Esophagus squamous epithelium (tissue), 5 donors: ENCODE measurements around the gene TMEM271. TPM values are rescaled to one million over a fixed set of nuclear protein-coding genes. Genes with fewer than 3 reads are reported as not detected.
"Not testable (repeated sequence)": the region's sequence is repeated elsewhere in the genome, so short reads cannot be mapped to it uniquely, and the experiment has no call there.

ENCODE experiments used
- DNase-seq: peaks from one replicate; lab custom pipeline; 2025; lab: John Stamatoyannopoulos, UW
- H3K27ac ChIP-seq, 4 donors: fragments of 200-600 bp; sonication (generic); one replicate each; pipeline ENCODE4 v1.5.1; 2016 to 2019; ENCODE audit warnings: mild to moderate bottlenecking in 1 of 4
- H3K27me3 ChIP-seq, 4 donors: fragments of 200-600 bp; sonication (generic); 1 replicate in 3 of 4; 2 replicates in 1 of 4; pipeline versions ENCODE4 v1.5.1 to v1.6.0; 2017 to 2021; ENCODE audit warnings: antibody characterized with exemption in 1 of 4
- H3K36me3 ChIP-seq, 3 donors: fragments of 200-600 bp; sonication (generic); one replicate each; pipeline ENCODE4 v1.5.1; 2016 to 2019
- H3K4me1 ChIP-seq, 3 donors: fragments of 200-600 bp; sonication (generic); one replicate each; pipeline ENCODE4 v1.5.1; 2017 to 2019
- H3K4me3 ChIP-seq, 4 donors: fragments of 200-600 bp; sonication (generic); 1 replicate in 3 of 4; 2 replicates in 1 of 4; pipeline ENCODE4 v1.5.1; 2016 to 2019; ENCODE audit warnings: mild to moderate bottlenecking in 2 of 4, moderate library complexity in 1 of 4
- H3K9me3 ChIP-seq, 3 donors: fragments of 200-600 bp; sonication (generic); one replicate each; pipeline ENCODE4 v1.5.1; 2016 to 2019
- POLR2A ChIP-seq, 4 donors: fragments of 450-650 bp; IDR thresholded peaks; one replicate each; pipeline ENCODE4 v1.6.1; 2017; ENCODE audit warnings: antibody characterized with exemption in 4 of 4, mild to moderate bottlenecking in 4 of 4, moderate library complexity in 3 of 4
- WGBS, 2 donors: methylation state at CpG; one replicate each; pipeline ENCODE4 v1.1.5; 2018; 5-methylcytosine and 5-hydroxymethylcytosine counted together
- intact Hi-C: fragments of 100-400 bp; cut with DNase I; formaldehyde crosslinking; loops from one replicate; pipeline ENCODE4 v1.15.0; 2022
- total RNA-seq, 4 donors: library from RNA; depleted of rRNA; stranded (reverse); fragments of >200 nt; gene quantifications; one replicate each; pipeline ENCODE4 v1.1.0, GENCODE V29; 2016
- TF ChIP-seq, protein P1 (sequence below), 6 experiments: fragments of 450-650 bp in 4 of 6; fragments of 200-600 bp in 2 of 6; sonication (generic) in 2 of 6; IDR thresholded peaks; one replicate each; pipeline ENCODE4 v1.5.1; 2016 to 2019; ENCODE audit warnings: antibody characterized with exemption in 6 of 6, mild to moderate bottlenecking in 4 of 6, moderate library complexity in 4 of 6
- donor health status: DM: yes; HTN: yes; CAD: no.

TMEM271 gene
- total RNA-seq, 4 donors from 2014 or later = 0.19 TPM; not detected in 3

DNA sequence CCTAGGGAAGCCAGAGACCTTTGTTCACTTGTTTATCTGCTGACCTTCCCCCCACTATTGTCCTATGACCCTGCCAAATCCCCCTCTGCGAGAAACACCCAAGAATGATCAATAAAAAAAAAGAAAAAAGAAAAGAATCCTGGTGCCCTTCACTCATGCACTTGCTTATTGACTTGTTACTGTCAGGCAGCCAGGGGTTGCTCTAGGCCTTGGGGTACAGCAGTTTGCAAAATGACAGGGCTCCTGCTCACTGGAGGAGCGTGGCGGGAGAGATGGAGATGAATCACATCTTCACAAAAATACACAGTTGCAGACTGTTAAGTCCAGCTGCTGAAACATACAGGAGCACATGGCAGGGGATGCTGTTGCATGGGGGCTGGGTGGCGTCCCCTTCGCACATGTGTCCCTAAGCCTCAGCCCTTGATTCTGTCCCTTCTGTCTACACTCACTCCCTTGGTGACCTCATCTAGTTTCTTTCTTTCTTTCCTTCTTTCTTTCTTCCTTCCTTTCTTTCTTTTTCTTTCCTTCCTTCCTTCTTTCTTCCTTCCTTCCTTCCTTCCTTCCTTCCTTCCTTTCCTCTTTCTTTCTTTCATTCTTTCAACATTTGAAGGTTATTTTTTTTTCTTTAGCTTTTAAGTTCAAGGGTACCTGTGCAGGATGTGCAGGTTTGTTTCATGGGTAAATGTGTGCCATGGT is 16.9 kb upstream of the TMEM271 start:
- WGBS, 2 donors = 66% methylated on average over 4 to 5 of the region's 5 CpGs
- intact Hi-C loops = no loop called here
- DNase-seq = no peak
- Histone ChIP-seq H3K4me3 (no peak overlapping the region), H3K4me1 (no peaks in the 10 kb centered on the region), H3K36me3 (no peaks in the 10 kb centered on the region), H3K27me3 (peaks cover 0 to 22% (median 0%) of the 10 kb centered on the region in 4 donors), H3K27ac (no peak overlapping the region), H3K9me3 (peaks cover 0 to 3% (median 0%) of the 10 kb centered on the region in 3 donors)
- TF ChIP-seq POLR2A (IDR thresholded peaks at IDR 0.05) = no peak
- TF ChIP-seq, protein P1, sequence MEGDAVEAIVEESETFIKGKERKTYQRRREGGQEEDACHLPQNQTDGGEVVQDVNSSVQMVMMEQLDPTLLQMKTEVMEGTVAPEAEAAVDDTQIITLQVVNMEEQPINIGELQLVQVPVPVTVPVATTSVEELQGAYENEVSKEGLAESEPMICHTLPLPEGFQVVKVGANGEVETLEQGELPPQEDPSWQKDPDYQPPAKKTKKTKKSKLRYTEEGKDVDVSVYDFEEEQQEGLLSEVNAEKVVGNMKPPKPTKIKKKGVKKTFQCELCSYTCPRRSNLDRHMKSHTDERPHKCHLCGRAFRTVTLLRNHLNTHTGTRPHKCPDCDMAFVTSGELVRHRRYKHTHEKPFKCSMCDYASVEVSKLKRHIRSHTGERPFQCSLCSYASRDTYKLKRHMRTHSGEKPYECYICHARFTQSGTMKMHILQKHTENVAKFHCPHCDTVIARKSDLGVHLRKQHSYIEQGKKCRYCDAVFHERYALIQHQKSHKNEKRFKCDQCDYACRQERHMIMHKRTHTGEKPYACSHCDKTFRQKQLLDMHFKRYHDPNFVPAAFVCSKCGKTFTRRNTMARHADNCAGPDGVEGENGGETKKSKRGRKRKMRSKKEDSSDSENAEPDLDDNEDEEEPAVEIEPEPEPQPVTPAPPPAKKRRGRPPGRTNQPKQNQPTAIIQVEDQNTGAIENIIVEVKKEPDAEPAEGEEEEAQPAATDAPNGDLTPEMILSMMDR (IDR thresholded peaks at IDR 0.05) = no peak

DNA sequence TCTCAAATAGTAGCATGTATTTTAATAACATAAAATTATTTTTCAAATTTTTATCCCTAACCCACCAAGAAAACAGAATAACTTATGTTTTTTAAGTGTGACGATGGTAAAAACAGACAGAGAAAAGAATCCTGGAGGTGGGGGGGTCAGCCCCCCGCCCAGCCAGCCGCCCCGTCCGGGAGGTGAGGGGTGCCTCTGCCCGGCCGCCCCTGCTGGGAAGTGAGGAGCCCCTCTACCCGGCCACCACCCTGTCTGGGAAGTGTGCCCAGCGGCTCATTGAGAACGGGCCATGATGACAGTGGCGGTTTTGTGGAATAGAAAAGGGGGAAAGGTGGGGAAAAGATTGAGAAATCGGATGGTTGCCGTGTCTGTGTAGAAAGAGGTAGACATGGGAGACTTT is 16.1 kb upstream of the TMEM271 start:
- H3K4me1 ChIP-seq, DNase-seq, H3K4me3 ChIP-seq, intact Hi-C loops, H3K9me3 ChIP-seq, H3K36me3 ChIP-seq, H3K27ac ChIP-seq: not testable (repeated sequence)
- H3K27me3 ChIP-seq = peaks cover 0 to 28% (median 0%) of the 10 kb centered on the region in 4 donors
- WGBS, 2 donors = 77 to 78% methylated on average over 7 to 9 of the region's 13 CpGs

DNA sequence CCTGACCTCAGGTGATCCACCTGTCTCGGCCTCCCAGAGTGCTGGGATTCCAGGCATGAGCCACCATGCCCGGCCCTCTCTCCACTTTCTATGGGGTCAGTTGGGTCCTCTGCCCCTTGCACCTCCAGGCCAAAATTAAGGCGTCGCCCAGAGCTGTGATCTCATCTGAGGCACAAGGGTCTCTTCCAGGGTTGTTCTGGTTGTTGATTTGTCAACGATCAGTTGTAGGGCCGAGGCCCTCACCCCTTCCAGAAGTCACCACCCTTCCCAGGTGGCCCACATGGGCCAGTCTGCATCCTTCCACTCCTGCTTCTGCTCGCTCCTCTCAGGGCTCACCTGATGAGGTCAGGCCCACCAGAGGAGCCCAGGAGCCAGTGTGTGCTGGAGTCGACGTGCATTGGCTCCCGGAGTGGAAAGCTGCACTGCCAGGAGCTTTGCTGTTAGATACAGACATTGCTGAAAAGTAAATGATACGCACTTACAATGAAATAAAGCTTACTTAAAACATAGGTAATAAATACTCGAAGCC is 14.3 kb upstream of the TMEM271 start:
- intact Hi-C loops = no loop called here
- TF ChIP-seq POLR2A (IDR thresholded peaks at IDR 0.05) = no peak
- TF ChIP-seq, protein P1 (IDR thresholded peaks at IDR 0.05) = no peak

DNA sequence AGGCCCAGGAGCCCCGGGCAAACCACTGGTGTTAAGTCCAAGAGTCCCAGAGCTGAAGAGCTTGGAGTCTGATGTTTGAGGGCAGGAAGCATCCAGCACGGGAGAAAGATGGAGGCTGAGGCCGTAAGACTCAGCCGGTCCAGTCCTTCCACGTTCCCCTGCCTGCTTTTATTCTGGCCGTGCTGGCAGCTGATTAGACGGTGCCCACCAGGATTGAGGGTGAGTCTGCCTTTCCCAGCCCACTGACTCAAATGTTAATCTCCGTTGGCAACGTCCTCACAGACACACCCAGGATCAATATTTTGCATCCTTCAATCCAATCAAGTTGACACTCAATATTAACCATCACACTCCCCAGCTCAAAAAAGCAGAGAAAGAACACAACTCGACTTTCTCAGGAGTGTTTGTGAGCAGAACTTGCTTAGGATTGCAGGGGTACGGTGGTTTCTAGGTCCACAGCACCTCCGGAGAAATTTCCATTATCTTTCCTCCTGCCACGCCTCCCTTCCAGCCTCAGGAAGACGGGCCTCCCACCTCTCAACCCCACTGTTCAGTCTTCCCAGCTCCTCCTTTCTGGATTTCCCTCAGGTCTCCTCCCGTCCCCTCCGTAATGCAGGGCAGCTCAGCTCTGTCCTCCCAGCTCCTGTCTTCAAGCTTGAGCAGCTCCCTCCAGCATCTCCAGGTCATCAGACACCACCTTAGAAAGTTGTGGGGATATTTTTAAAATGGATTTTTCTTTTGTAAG is 13.3 kb upstream of the TMEM271 start:
- intact Hi-C loops = no loop called here
- TF ChIP-seq, protein P1 (IDR thresholded peaks at IDR 0.05) = no peak
- no peak for TF ChIP-seq POLR2A (IDR thresholded peaks at IDR 0.05)
- H3K4me1 ChIP-seq = no peaks in the 10 kb centered on the region
- no peaks in the 10 kb centered on the region for H3K36me3 ChIP-seq
- H3K4me3 ChIP-seq = no peak overlapping the region
- H3K27me3 ChIP-seq = peaks cover 0 to 28% (median 0%) of the 10 kb centered on the region in 4 donors
- peaks cover 0 to 2% (median 0%) of the 10 kb centered on the region in 3 donors for H3K9me3 ChIP-seq
- H3K27ac ChIP-seq = no peak overlapping the region
- no peak for DNase-seq
- WGBS, 2 donors = 75 to 80% methylated on average over 13 to 15 of the region's 16 CpGs

More for the DNA sequence above, 14.3 kb upstream of the TMEM271 start:
- Histone ChIP-seq H3K4me1 (no peaks in the 10 kb centered on the region), H3K9me3 (peaks cover 0 to 3% (median 0%) of the 10 kb centered on the region in 3 donors), H3K27ac (no peak overlapping the region), H3K4me3 (no peak overlapping the region), H3K36me3 (no peaks in the 10 kb centered on the region), H3K27me3 (peaks cover 0 to 28% (median 0%) of the 10 kb centered on the region in 4 donors)
- WGBS, 2 donors = 87 to 92% methylated on average over 7 to 12 of the region's 12 CpGs
- DNase-seq = no peak

DNA sequence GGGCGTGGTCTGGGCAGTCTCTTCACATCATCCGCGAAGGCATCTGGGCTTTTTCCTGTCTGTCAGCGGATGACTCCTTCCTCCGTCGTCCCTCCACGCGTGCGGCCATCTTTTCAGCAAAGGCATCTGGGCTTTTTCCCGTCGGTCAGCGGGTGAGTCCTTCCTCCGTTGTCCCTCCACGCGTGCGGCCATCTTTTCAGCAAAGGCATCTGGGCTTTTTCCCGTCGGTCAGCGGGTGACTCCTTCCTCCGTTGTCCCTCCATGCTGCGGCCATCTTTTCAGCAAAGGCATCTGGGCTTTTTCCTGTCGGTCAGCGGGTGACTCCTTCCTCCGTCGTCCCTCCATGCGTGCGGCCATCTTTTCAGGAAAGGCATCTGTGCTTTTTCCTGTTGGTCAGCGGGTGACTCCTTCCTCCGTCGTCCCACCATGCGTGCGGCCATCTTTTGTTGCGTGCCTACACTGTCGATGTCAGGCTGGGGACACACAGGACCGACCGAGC is 12.3 kb upstream of the TMEM271 start:
- H3K27me3 ChIP-seq = peaks cover 0 to 25% (median 0%) of the 10 kb centered on the region in 4 donors
- intact Hi-C loops = no loop called here
- DNase-seq = no peak
- H3K36me3 ChIP-seq = no peaks in the 10 kb centered on the region
- WGBS, 2 donors = 74 to 86% methylated on average over 33 to 36 of the region's 36 CpGs
- no peak overlapping the region for H3K27ac ChIP-seq
- peaks cover 0 to 9% (median 3%) of the 10 kb centered on the region in 3 donors for H3K9me3 ChIP-seq
- no peak overlapping the region for H3K4me3 ChIP-seq
- TF ChIP-seq, protein P1 (IDR thresholded peaks at IDR 0.05) = no peak
- TF ChIP-seq POLR2A (IDR thresholded peaks at IDR 0.05) = no peak
- no peaks in the 10 kb centered on the region for H3K4me1 ChIP-seq
